Stimulated activated CD4-positive, alpha-beta T cell treated with anti-CD3 and anti-CD28 coated beads, TNF-alpha, amount 100 ng/mL, for 1 hour (primary cell): ENCODE results near the gene CTDSPL.

Experiments
- DNase-seq, 3 donors: peaks; one replicate each; pipeline ENCODE4 v3.0.0-alpha.2; 2020; ENCODE audit warnings: low read depth in 3 of 3, low spot score in 1 of 3

The CTDSPL gene

GRCh38 chr3:37890522-37890921, 28.8 kb downstream of the CTDSPL start:
- no peak for DNase-seq

GRCh38 chr3:37891227-37891626, 29.5 kb downstream of the CTDSPL start:
- no peak for DNase-seq

- DNase-seq, result no peak
These were observed 31.4 kb downstream of the CTDSPL start for GRCh38 chr3:37892927-37893600.

- DNase-seq, result no peak
These were observed 35.1 kb downstream of the CTDSPL start for GRCh38 chr3:37896827-37897226.

GRCh38 chr3:37897763-37898162, 36.1 kb downstream of the CTDSPL start:
- no peak for DNase-seq

GRCh38 chr3:37898424-37898823, 36.7 kb downstream of the CTDSPL start:
- DNase-seq, result no peak

GRCh38 chr3:37899101-37899707, 37.5 kb downstream of the CTDSPL start:
- DNase-seq, result no peak

GRCh38 chr3:37899711-37900306, 38.1 kb downstream of the CTDSPL start:
- DNase-seq, result no peak

GRCh38 chr3:37901721-37902120, 40.0 kb downstream of the CTDSPL start:
- no peak for DNase-seq

GRCh38 chr3:37902674-37903073, 41.0 kb downstream of the CTDSPL start:
- no peak for DNase-seq

GRCh38 chr3:37903320-37903719, 41.6 kb downstream of the CTDSPL start:
- DNase-seq, result no peak

GRCh38 chr3:37903734-37904133, 42.1 kb downstream of the CTDSPL start:
- DNase-seq, result no peak

GRCh38 chr3:37904601-37905000, 42.9 kb downstream of the CTDSPL start:
- DNase-seq, result no peak

- DNase-seq, result no peak
These were observed 43.7 kb downstream of the CTDSPL start for GRCh38 chr3:37905346-37905745.

GRCh38 chr3:37905987-37906674, 44.5 kb downstream of the CTDSPL start:
- no peak for DNase-seq

- DNase-seq, result no peak
These were observed 45.1 kb downstream of the CTDSPL start for GRCh38 chr3:37906734-37907282.

- no peak for DNase-seq
These were observed 45.7 kb downstream of the CTDSPL start for GRCh38 chr3:37907371-37907770.

- no peak for DNase-seq
These were observed 46.2 kb downstream of the CTDSPL start for GRCh38 chr3:37907906-37908305.

GRCh38 chr3:37909067-37909911, 47.6 kb downstream of the CTDSPL start:
- DNase-seq, result no peak

GRCh38 chr3:37910671-37911400, 49.2 kb downstream of the CTDSPL start:
- DNase-seq, result no peak
